ENCODE results near the gene MRPL40. TPM values are rescaled to one million over a fixed set of nuclear protein-coding genes. Genes with fewer than 3 reads are reported as not detected.

The MRPL40 gene
- total and polyA plus RNA-seq, 2 of the 13 experiments (the other 11 are each of a cell fraction or from before 2014, with no cell fraction given), result 42.7 to 79.7 TPM

- in situ Hi-C loops (cut with HindIII; ENCODE audit: extremely low pct_ligation_motif_present, low pct_unique_long_range_greater_than_20kb) (no loop called here), intact Hi-C loops (cut with micrococcal nuclease; ENCODE audit: unreplicated experiment) (no loop called here)
- no TSS peak for BruUV-seq (replicated peaks)
- no peak overlapping the region for H3K9ac ChIP-seq (ENCODE audit: insufficient read depth, low read depth, low read length)
- ChIA-PET POLR2A (no interaction called here), CTCF (ENCODE audit: low intra/inter-chr PET ratio, low total read pairs) (no interaction called here)
- no peaks in the 10 kb centered on the region for H3K79me2 ChIP-seq (ENCODE audit: insufficient read depth, low read length)
- no peaks in the 10 kb centered on the region for H3K9me3 ChIP-seq (ENCODE audit: low read length)
- H4K20me1 ChIP-seq (ENCODE audit: insufficient read depth, low read length), result no peaks in the 10 kb centered on the region
- H3K27ac ChIP-seq (ENCODE audit: extremely low read length, insufficient read depth, low read length), result no peak overlapping the region
- no peak for TF ChIP-seq HINFP (CRISPR knock-in tag; IDR thresholded peaks at IDR 0.05; ENCODE audit: low read depth)
- TF ChIP-seq, protein P1, sequence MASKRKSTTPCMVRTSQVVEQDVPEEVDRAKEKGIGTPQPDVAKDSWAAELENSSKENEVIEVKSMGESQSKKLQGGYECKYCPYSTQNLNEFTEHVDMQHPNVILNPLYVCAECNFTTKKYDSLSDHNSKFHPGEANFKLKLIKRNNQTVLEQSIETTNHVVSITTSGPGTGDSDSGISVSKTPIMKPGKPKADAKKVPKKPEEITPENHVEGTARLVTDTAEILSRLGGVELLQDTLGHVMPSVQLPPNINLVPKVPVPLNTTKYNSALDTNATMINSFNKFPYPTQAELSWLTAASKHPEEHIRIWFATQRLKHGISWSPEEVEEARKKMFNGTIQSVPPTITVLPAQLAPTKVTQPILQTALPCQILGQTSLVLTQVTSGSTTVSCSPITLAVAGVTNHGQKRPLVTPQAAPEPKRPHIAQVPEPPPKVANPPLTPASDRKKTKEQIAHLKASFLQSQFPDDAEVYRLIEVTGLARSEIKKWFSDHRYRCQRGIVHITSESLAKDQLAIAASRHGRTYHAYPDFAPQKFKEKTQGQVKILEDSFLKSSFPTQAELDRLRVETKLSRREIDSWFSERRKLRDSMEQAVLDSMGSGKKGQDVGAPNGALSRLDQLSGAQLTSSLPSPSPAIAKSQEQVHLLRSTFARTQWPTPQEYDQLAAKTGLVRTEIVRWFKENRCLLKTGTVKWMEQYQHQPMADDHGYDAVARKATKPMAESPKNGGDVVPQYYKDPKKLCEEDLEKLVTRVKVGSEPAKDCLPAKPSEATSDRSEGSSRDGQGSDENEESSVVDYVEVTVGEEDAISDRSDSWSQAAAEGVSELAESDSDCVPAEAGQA (IDR thresholded peaks at IDR 0.05; ENCODE audit: low read depth), result no peak
- TF ChIP-seq, protein P1 (CRISPR knock-in tag; IDR thresholded peaks at IDR 0.05; ENCODE audit: borderline replicate concordance), result no peak
- TF ChIP-seq MED8 (CRISPR knock-in tag; IDR thresholded peaks at IDR 0.05; ENCODE audit: insufficient replicate concordance), result no peak
- no peak for TF ChIP-seq ZNF17 (CRISPR knock-in tag; IDR thresholded peaks at IDR 0.05)
- TF ChIP-seq ZMYM2 (CRISPR knock-in tag; IDR thresholded peaks at IDR 0.05), result no peak
- TF ChIP-seq ZFP37 (CRISPR knock-in tag; IDR thresholded peaks at IDR 0.05; ENCODE audit: borderline replicate concordance), result no peak
- no peaks in the 10 kb centered on the region for H3K27me3 ChIP-seq (ENCODE audit: control insufficient read depth in 1 of 2, insufficient read depth in 2 of 2, low read length in 2 of 2)
- no peak for ATAC-seq
- FAIRE-seq, result no peak
- H3K4me1 ChIP-seq (ENCODE audit: insufficient read depth, low read length), result no peaks in the 10 kb centered on the region
- WGBS (ENCODE audit: low lambda C conversion rate), result 97% methylated on average over 14 of the region's 14 CpGs
- DNase-seq (ENCODE audit: low spot score), result no peak
- no peak overlapping the region for H2AFZ ChIP-seq (ENCODE audit: low read length)
- no peak overlapping the region for H3K4me2 ChIP-seq (ENCODE audit: low read depth, low read length)
- no peak overlapping the region for H3K4me3 ChIP-seq (replicated peaks in 1 of 3; ENCODE audit: insufficient read depth in 1 of 3, low read depth in 2 of 3, low read length in 3 of 3)
- H3K36me3 ChIP-seq (replicated peaks in 1 of 2; ENCODE audit: control insufficient read depth in 1 of 2, insufficient read depth in 2 of 2, low read length in 2 of 2), result peaks cover 31 to 79% of the 10 kb centered on the region in 2 experiments
Observed at GRCh38 chr22:19466126-19466716, 33.9 kb downstream of the MRPL40 start.
